ENCODE measurements around the gene L3MBTL4.

Gene L3MBTL4

DNA sequence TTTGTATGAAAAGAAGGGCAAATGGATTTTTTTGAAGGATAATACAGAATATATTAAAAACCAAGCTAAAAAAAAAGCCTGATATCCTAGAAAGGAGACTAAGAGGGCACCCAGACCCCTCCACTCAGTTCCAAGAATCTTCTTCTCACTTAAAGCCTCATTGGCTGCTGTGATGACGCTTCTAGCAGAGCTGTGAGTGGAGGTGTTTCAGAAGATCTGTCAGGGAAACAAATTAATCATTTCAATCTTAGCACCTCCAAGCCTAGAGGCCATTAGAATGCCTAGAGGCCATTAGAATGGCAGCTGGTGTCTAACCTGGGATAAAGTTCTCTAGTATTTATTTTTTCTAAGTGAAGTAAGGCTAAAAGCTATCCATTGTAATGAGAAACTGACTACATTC, 355.2 kb downstream of the L3MBTL4 start:
- H3K4me3 ChIP-seq (ENCODE audit: low read depth, low read length), result no peak overlapping the region
- TF ChIP-seq, protein P1, sequence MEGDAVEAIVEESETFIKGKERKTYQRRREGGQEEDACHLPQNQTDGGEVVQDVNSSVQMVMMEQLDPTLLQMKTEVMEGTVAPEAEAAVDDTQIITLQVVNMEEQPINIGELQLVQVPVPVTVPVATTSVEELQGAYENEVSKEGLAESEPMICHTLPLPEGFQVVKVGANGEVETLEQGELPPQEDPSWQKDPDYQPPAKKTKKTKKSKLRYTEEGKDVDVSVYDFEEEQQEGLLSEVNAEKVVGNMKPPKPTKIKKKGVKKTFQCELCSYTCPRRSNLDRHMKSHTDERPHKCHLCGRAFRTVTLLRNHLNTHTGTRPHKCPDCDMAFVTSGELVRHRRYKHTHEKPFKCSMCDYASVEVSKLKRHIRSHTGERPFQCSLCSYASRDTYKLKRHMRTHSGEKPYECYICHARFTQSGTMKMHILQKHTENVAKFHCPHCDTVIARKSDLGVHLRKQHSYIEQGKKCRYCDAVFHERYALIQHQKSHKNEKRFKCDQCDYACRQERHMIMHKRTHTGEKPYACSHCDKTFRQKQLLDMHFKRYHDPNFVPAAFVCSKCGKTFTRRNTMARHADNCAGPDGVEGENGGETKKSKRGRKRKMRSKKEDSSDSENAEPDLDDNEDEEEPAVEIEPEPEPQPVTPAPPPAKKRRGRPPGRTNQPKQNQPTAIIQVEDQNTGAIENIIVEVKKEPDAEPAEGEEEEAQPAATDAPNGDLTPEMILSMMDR (IDR thresholded peaks at IDR 0.05; ENCODE audit: low read depth, low read length, missing control alignments), result no peak
- H3K36me3 ChIP-seq (replicated peaks), result no peaks in the 10 kb centered on the region
- no peak for DNase-seq
- in situ Hi-C loops (cut with HindIII; ENCODE audit: low pct_ligation_motif_present, low sequenced_read_pairs), result no loop called here
- H3K27me3 ChIP-seq (replicated peaks), result no peaks in the 10 kb centered on the region
- H3K27ac ChIP-seq, result no peak overlapping the region

DNA sequence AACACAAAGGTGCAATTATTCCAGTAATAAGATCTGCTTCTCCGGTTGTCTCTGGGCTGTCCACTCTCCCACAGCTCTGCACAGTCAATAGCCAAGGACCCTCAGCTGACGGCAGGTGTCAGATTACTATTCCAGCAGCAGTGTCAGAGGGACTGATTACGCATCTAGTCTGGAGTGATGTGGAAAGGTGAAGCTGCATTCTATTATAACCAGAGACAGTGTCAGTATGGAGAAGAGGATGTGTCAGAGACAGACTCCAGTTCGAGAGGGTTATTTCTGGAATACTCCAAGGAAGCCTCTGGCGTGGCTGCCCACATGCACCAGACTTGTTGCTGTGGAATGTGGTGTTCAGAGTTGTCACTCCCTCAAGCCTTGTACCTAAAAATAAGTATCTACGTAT, 355.8 kb downstream of the L3MBTL4 start:
- Histone ChIP-seq H3K27me3 (replicated peaks) (no peaks in the 10 kb centered on the region), H3K4me3 (ENCODE audit: low read depth, low read length) (no peak overlapping the region), H3K27ac (peak overlapping the region; percentile 64), H3K36me3 (replicated peaks) (no peaks in the 10 kb centered on the region)
- TF ChIP-seq, protein P1 (IDR thresholded peaks at IDR 0.05; ENCODE audit: low read depth, low read length, missing control alignments), result no peak
- peak; percentile 85 for DNase-seq
- in situ Hi-C loops (cut with HindIII; ENCODE audit: low pct_ligation_motif_present, low sequenced_read_pairs), result no loop called here

DNA sequence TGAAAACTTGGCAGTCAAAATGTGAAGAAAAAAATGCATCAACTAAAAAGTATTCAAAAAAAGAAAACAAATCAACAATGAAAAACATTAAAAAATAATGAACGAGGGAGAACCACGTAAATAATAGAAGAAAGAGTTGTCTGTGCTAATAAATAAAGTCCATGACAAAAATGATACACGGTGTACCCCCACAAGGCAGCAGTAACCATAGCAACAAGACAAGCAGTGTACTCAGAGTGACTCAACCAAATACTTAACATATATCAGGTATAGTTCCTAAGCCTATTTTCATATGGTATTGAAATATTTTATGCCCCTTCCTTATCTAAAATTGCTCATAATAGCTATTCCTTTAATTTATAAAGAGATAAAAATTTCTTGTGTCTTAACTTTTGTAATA, 357.1 kb downstream of the L3MBTL4 start:
- TF ChIP-seq, protein P1 (IDR thresholded peaks at IDR 0.05; ENCODE audit: low read depth, low read length, missing control alignments), result no peak
- in situ Hi-C loops (cut with HindIII; ENCODE audit: low pct_ligation_motif_present, low sequenced_read_pairs), result no loop called here
- H3K27ac ChIP-seq, result peak overlapping the region; percentile 96
- H3K4me3 ChIP-seq (ENCODE audit: low read depth, low read length), result no peak overlapping the region
- DNase-seq, result peak; percentile 67
- no peaks in the 10 kb centered on the region for H3K27me3 ChIP-seq (replicated peaks)
- H3K36me3 ChIP-seq (replicated peaks), result no peaks in the 10 kb centered on the region

GRCh38 chr18:6056171-6056910, 358.4 kb downstream of the L3MBTL4 start:
- H3K27me3 ChIP-seq (replicated peaks), result no peaks in the 10 kb centered on the region
- peak overlapping the region; percentile 96 for H3K27ac ChIP-seq
- no peaks in the 10 kb centered on the region for H3K36me3 ChIP-seq (replicated peaks)
- in situ Hi-C loops (cut with HindIII; ENCODE audit: low pct_ligation_motif_present, low sequenced_read_pairs), result no loop called here
- peak; percentile 62 for DNase-seq
- no peak overlapping the region for H3K4me3 ChIP-seq (ENCODE audit: low read depth, low read length)
- TF ChIP-seq, protein P1 (IDR thresholded peaks at IDR 0.05; ENCODE audit: low read depth, low read length, missing control alignments), result no peak

DNA sequence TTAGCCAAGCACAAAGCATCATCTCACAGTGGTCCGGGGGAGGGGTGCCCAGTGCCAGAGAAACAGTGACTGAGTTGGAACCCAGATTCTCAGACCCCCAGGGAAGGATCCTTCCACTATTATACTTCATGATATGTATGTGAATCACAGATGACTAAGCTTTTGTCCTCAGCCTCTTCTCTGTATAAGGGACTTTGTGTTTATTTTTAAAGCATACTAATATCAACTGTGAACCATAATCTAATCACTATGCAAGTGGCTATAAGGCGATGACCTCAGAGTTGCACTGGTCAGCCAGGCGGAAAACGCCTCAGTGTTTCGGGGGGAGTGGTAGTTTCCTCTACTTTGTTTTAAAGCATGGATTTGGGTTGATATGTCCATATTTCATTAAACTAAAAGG, 359.0 kb downstream of the L3MBTL4 start:
- Histone ChIP-seq H3K27ac (peak overlapping the region; percentile 96), H3K36me3 (replicated peaks) (no peaks in the 10 kb centered on the region), H3K27me3 (replicated peaks) (no peaks in the 10 kb centered on the region), H3K4me3 (ENCODE audit: low read depth, low read length) (peak overlapping the region; percentile 12)
- peak; percentile 75 for DNase-seq
- TF ChIP-seq, protein P1 (IDR thresholded peaks at IDR 0.05; ENCODE audit: low read depth, low read length, missing control alignments), result no peak
- in situ Hi-C loops (cut with HindIII; ENCODE audit: low pct_ligation_motif_present, low sequenced_read_pairs), result no loop called here
